Measurements from ENCODE around the gene CFHR2. TPM values are rescaled to one million over a fixed set of nuclear protein-coding genes. Genes with fewer than 3 reads are reported as not detected.

The CFHR2 gene
- polyA plus RNA-seq, 12 donors: 0.23 to 0.74 TPM; not detected in 10

DNA sequence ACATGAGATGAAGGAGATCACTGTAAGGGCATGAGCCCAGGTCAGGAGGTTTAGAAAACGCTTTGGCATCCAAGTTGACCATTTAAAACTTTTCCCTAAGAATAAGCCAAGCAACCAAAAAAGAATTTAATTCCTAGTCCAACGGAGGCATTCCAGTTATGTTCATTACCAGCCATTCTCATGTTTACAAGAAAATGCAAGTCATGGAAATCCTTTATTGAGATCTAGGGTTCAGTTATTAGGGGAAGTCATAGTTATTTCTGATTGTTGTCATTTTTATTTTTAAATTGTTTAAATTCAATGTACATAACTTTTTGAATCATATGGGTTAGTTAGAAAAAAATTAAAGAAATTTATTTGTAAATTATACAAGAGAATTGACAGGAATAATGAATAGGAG, 58.3 kb downstream of the CFHR2 start:
- DNase-seq: no peak

DNA sequence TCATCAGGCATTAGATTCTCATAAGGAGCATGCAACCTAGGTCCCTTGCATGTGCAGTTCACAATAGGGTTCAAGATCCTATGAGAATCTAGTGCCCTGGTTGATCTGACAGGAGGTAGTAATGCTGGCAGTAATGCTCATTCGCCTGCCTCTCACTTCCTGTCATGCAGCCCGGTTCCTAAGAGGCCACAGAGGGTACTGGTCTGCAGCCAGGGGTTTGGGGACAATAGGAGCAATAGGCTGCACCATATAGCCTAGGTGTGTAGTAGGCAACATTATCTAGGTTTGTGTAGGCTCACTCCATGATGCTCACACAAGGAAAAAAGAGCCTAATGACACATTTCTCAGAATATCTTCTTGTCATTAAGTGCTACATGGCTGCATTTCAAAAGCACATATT, 59.6 kb downstream of the CFHR2 start:
- no peak for DNase-seq

DNA sequence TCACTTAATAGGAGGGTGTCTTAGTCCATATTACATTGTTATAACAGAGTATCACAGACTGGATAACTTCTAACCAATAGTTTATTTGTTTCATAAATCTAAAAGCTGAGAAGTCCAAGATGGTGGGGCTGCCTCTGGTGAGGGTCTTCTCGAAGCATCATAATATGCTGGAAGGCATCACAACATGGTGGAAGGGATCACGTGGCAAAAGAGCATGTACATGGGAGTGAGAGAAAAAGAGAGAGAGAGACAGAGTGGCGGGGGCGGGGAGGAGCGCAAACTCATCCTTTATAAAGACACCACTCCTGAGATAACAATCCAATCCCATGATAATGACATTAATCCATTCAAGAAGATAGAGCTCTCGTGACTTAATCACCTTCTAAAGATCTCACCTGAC, 65.3 kb downstream of the CFHR2 start:
- no peak for DNase-seq

Other genes with a start within 250 kb of the CFHR2 start
- 10 to 100 TPM in 1 of 12 donors, 1 to 10 TPM in 9, under 1 TPM in 1, not detected in 1; 0.65 to 10.5 (median 3.0) TPM for gene CFHR3, start 168.9 kb upstream of the CFHR2 start, polyA plus RNA-seq (ENCODE audit: insufficient read length in 12 of 12)
- 1 to 10 TPM in 3 of 12 donors, under 1 TPM in 6, not detected in 3; 0.43 to 2.7 (median 0.69) TPM for gene CFHR1, start 124.0 kb upstream of the CFHR2 start, polyA plus RNA-seq (ENCODE audit: insufficient read length in 12 of 12)
- under 1 TPM in 1 of 12 donors, not detected in 11; 0.15 TPM for gene CFHR4, start 55.7 kb upstream of the CFHR2 start, polyA plus RNA-seq (ENCODE audit: insufficient read length in 12 of 12)
- not detected for gene CFHR5, start 33.8 kb downstream of the CFHR2 start, polyA plus RNA-seq (ENCODE audit: insufficient read length in 12 of 12)
- gene F13B, start 123.5 kb downstream of the CFHR2 start, polyA plus RNA-seq (ENCODE audit: insufficient read length in 12 of 12): 1 to 10 TPM in 1 of 12 donors, under 1 TPM in 2, not detected in 9; 0.12 to 1.1 (median 0.13) TPM
- gene ASPM, start 202.9 kb downstream of the CFHR2 start, polyA plus RNA-seq (ENCODE audit: insufficient read length in 12 of 12): 10 to 100 TPM in 9 of 12 donors, 1 to 10 TPM in 2, not detected in 1; 7.6 to 18.3 (median 14.3) TPM